Stimulated activated CD4-positive, alpha-beta T cell treated with anti-CD3 and anti-CD28 coated beads, Interleukin-4, amount 100 ng/mL, for 24 hours (primary cell): ENCODE data around the gene ACER2.

Experiments
- DNase-seq: peaks from one replicate; pipeline ENCODE4 v3.0.0-alpha.2; 2020

ACER2 gene

GRCh38 chr9:19456996-19457692 lies 48.3 kb downstream of the ACER2 start:
- peak; percentile 57 for DNase-seq

- no peak for DNase-seq
Measured at GRCh38 chr9:19457693-19458009, 48.8 kb downstream of the ACER2 start.

GRCh38 chr9:19460243-19460642 lies 51.4 kb downstream of the ACER2 start:
- no peak for DNase-seq

GRCh38 chr9:19461135-19461534 lies 52.3 kb downstream of the ACER2 start:
- DNase-seq, result no peak

GRCh38 chr9:19464061-19464763 lies 55.4 kb downstream of the ACER2 start:
- no peak for DNase-seq

GRCh38 chr9:19464764-19465585 lies 56.2 kb downstream of the ACER2 start:
- DNase-seq, result peak; percentile 68

- no peak for DNase-seq
Measured at GRCh38 chr9:19465586-19466279, 56.9 kb downstream of the ACER2 start.

GRCh38 chr9:19466280-19466639 lies 57.5 kb downstream of the ACER2 start:
- no peak for DNase-seq

- DNase-seq, result no peak
Measured at GRCh38 chr9:19469271-19469670, 60.5 kb downstream of the ACER2 start.

- no peak for DNase-seq
Measured at GRCh38 chr9:19470567-19470966, 61.8 kb downstream of the ACER2 start.

- DNase-seq, result no peak
Measured at GRCh38 chr9:19470981-19471650, 62.3 kb downstream of the ACER2 start.

GRCh38 chr9:19471737-19472648 lies 63.2 kb downstream of the ACER2 start:
- peak; percentile 61 for DNase-seq

- DNase-seq, result no peak
Measured at GRCh38 chr9:19473605-19474004, 64.8 kb downstream of the ACER2 start.

GRCh38 chr9:19479874-19480273 lies 71.1 kb downstream of the ACER2 start:
- DNase-seq, result no peak

- DNase-seq, result no peak
Measured at GRCh38 chr9:19480345-19480744, 71.5 kb downstream of the ACER2 start.

GRCh38 chr9:19481121-19481870 lies 72.5 kb downstream of the ACER2 start:
- DNase-seq, result no peak

GRCh38 chr9:19481971-19482404 lies 73.2 kb downstream of the ACER2 start:
- DNase-seq, result no peak

GRCh38 chr9:19484699-19485098 lies 75.9 kb downstream of the ACER2 start:
- no peak for DNase-seq

- DNase-seq, result no peak
Measured at GRCh38 chr9:19485193-19485592, 76.4 kb downstream of the ACER2 start.

- no peak for DNase-seq
Measured at GRCh38 chr9:19486803-19487202, 78.0 kb downstream of the ACER2 start.

GRCh38 chr9:19488721-19489120 lies 79.9 kb downstream of the ACER2 start:
- DNase-seq, result no peak
